OCI-LY7 (cell line): ENCODE results near the gene RAD23A.

Experiments used
- CTCF ChIP-seq: fragments of 200-600 bp; sonication (generic); conservative IDR thresholded peaks from 2 replicates; pipeline ENCODE4 v1.5.1; 2014; ENCODE audit warnings: mild to moderate bottlenecking, antibody characterized with exemption, low read length, moderate library complexity, mixed read lengths
- EZH2phosphoT487 ChIP-seq: fragments of 200-600 bp; sonication (generic); IDR thresholded peaks from 2 replicates; pipeline ENCODE4 v1.6.1; 2018; ENCODE audit warnings: low read depth, borderline replicate concordance, mild to moderate bottlenecking, mixed run types, antibody characterized with exemption, low read length, moderate library complexity, mixed read lengths

- TF ChIP-seq EZH2phosphoT487: no peak
- TF ChIP-seq CTCF: no peak
Observed at GRCh38 chr19:12983091-12983490, 37.4 kb downstream of the RAD23A start.
